ENCODE results near the gene PSMA7. TPM values are rescaled to one million over a fixed set of nuclear protein-coding genes. Genes with fewer than 3 reads are reported as not detected.

PSMA7 gene
- total RNA-seq, 1 donor, result 237 TPM

DNA sequence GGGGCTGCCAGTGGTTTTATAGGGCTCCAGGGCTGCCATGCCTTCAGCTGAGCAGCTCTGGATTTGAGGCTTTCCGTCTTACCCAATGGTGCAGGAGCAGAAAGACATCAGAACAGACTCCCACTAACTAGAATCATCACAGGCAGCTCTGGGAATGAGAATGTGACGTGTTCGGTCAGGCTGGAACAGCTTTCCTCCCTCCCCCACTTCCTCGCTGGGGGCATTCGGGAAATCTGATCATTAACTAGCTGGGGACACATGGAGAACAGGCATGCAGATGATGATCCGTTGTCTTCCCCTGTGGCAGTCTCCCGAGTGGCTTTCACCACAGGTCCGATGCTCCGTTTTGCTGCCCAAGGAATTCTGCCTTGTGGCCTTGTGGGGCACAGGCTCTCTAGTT, 34.1 kb upstream of the PSMA7 start:
- TF ChIP-seq, protein P1, sequence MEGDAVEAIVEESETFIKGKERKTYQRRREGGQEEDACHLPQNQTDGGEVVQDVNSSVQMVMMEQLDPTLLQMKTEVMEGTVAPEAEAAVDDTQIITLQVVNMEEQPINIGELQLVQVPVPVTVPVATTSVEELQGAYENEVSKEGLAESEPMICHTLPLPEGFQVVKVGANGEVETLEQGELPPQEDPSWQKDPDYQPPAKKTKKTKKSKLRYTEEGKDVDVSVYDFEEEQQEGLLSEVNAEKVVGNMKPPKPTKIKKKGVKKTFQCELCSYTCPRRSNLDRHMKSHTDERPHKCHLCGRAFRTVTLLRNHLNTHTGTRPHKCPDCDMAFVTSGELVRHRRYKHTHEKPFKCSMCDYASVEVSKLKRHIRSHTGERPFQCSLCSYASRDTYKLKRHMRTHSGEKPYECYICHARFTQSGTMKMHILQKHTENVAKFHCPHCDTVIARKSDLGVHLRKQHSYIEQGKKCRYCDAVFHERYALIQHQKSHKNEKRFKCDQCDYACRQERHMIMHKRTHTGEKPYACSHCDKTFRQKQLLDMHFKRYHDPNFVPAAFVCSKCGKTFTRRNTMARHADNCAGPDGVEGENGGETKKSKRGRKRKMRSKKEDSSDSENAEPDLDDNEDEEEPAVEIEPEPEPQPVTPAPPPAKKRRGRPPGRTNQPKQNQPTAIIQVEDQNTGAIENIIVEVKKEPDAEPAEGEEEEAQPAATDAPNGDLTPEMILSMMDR (IDR thresholded peaks at IDR 0.05; ENCODE audit: insufficient read depth, low read length), result no peak
- DNase-seq (ENCODE audit: low read depth), result no peak
- no peak overlapping the region for H3K4me3 ChIP-seq (ENCODE audit: low read depth, low read length)

DNA sequence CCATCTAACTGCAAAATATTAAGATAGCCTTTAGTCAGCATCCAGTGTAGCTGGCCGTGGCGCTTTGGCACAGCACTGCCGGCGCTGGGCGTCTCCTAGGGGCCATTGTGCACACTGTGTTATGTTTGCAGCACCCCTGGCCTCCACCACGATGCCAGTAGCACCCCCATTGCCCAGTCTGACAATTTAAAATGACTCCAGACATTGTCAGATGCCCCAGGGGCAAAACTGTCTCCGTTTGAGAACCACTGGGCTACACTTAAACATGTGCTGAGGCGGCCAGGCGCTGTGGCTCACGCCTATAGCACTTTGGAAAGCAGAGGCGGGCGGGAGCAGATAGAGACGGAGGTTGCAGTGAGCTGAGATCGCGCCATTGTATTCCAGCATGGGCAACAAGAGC, 33.7 kb upstream of the PSMA7 start:
- H3K4me3 ChIP-seq (ENCODE audit: low read depth, low read length), result no peak overlapping the region
- TF ChIP-seq, protein P1 (IDR thresholded peaks at IDR 0.05; ENCODE audit: insufficient read depth, low read length), result no peak
- DNase-seq (ENCODE audit: low read depth), result no peak

DNA sequence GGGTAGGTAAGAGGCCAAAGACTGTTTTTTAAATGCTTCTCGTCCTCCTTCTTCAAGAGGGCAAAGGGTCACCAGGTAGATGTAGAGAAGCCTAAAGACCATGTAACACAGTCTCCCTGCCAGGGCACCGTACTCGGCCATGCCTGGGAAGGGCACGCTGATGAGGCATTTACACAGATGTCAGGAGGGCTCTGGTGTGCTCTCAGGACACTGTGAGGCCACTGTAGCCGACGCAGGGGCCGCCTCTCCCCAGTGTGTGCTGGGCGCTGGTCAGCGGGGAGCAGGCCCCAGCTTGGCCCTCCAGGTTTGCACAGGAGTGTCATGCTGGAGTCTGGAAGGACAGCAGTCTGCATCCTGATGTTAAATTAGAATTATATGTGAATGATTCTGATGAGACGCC, 32.5 kb upstream of the PSMA7 start:
- H3K4me3 ChIP-seq (ENCODE audit: low read depth, low read length), result no peak overlapping the region
- TF ChIP-seq, protein P1 (IDR thresholded peaks at IDR 0.05; ENCODE audit: insufficient read depth, low read length), result no peak
- DNase-seq (ENCODE audit: low read depth), result no peak

- DNase-seq (ENCODE audit: low read depth), result no peak
- TF ChIP-seq, protein P1 (IDR thresholded peaks at IDR 0.05; ENCODE audit: insufficient read depth, low read length), result no peak
- H3K4me3 ChIP-seq (ENCODE audit: low read depth, low read length), result no peak overlapping the region
Observed at GRCh38 chr20:62174870-62175624, 31.9 kb upstream of the PSMA7 start.

DNA sequence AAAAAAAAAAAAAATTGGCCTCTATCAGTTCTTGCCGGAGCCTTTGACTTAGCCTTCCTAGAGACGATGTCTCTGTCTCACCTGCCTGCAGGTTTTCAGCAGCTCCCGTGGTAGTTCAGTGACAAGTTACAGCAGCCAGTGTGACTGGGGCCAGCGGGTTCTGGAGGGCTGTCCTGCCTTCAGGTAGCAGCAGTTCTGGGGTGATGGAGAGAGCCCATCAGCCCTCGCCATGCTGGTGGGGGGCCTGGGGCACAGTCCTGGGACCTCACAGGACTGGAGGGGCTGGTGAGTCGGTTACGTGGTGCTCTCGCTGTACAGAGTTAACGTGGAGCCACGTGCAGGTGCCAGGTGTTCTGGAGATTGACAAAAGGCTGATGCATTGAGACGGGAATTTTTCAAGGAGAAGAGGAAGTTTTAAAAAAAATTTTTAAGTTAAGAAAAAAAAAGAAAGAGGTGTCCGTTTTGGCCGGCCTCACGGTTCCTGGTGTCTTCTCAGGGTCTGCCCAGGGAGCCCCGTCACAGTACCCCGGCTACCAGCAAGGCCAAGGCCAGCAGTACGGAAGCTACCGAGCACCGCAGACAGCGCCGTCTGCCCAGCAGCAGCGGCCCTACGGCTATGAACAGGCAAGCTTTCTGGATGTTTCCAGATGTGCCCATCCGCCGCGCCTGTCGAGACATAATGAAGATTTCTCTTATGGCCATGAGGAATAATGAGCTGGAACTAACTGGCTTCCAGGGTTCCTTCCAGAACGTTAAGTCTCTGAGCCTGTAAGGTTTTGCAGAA, 31.0 kb upstream of the PSMA7 start:
- no peak overlapping the region for H3K4me3 ChIP-seq (ENCODE audit: low read depth, low read length)
- no peak for DNase-seq (ENCODE audit: low read depth)
- TF ChIP-seq, protein P1 (IDR thresholded peaks at IDR 0.05; ENCODE audit: insufficient read depth, low read length), result no peak

DNA sequence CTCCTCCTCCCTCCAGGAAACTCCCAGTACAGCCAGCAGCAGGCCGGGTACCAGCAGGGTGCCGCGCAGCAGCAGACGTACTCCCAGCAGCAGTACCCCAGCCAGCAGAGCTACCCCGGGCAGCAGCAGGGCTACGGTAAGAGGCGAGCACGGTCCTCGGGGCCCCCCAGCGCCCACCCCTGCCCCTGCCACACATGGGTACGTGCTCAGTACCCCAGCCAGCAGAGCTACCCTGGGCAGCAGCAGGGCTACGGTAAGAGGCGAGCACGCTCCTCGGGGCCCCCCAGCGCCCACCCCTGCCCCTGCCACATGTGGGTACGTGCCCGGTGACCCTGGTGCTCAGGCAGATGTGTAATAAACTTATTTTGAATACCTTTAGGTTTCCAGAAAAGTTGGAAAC, 29.5 kb upstream of the PSMA7 start:
- H3K4me3 ChIP-seq (ENCODE audit: low read depth, low read length), result no peak overlapping the region
- TF ChIP-seq, protein P1 (IDR thresholded peaks at IDR 0.05; ENCODE audit: insufficient read depth, low read length), result no peak
- DNase-seq (ENCODE audit: low read depth), result no peak

Data from fibroblast of the aortic adventitia (primary cell).